ENCODE measurements around the gene DIP2C.

GRCh38 chr10:427761-428519 lies 261.5 kb downstream of the DIP2C start:
- TF ChIP-seq CTCF (IDR thresholded peaks at IDR 0.05) (no peak), POLR2AphosphoS5 (IDR thresholded peaks at IDR 0.05) (no peak), POLR2A (IDR thresholded peaks at IDR 0.05) (no peak)

Measured in stomach (tissue), 4 donors.